PFSK-1 (cell line): ENCODE data around the gene SNTN.

ENCODE experiments used
- FOXP2 ChIP-seq: optimal IDR thresholded peaks from 2 replicates; pipeline ENCODE3; 2011; ENCODE audit warnings: borderline replicate concordance, control low read depth, inconsistent platforms; ENCODE audit not compliant: insufficient read depth; ENCODE audit errors: extremely low read length, extremely low read depth
- POLR2AphosphoS5 ChIP-seq: IDR thresholded peaks from 2 replicates; pipeline ENCODE4 v1.6.1; 2012; ENCODE audit warnings: low read depth, mild to moderate bottlenecking, control low read depth, low read length, moderate library complexity
- SIN3A ChIP-seq: IDR thresholded peaks from 2 replicates; pipeline ENCODE4 v1.6.1; 2012; ENCODE audit warnings: mild to moderate bottlenecking, low read length, moderate library complexity, borderline replicate concordance; ENCODE audit not compliant: insufficient read depth
- TAF1 ChIP-seq: IDR thresholded peaks from 2 replicates; pipeline ENCODE4 v1.6.1; 2012; ENCODE audit warnings: low read length, control low read depth, borderline replicate concordance; ENCODE audit not compliant: insufficient read depth
- TF ChIP-seq, protein P1 (sequence below), 2 experiments: IDR thresholded peaks; 2 replicates each; pipeline versions ENCODE4 v1.6.1 to v1.8.0; 2011 to 2012; ENCODE audit warnings: low read depth in 2 of 2, low read length in 2 of 2, control low read depth in 1 of 2, inconsistent platforms in 1 of 2, mild to moderate bottlenecking in 1 of 2, moderate library complexity in 1 of 2; ENCODE audit not compliant: insufficient read depth in 1 of 2

The SNTN gene

DNA sequence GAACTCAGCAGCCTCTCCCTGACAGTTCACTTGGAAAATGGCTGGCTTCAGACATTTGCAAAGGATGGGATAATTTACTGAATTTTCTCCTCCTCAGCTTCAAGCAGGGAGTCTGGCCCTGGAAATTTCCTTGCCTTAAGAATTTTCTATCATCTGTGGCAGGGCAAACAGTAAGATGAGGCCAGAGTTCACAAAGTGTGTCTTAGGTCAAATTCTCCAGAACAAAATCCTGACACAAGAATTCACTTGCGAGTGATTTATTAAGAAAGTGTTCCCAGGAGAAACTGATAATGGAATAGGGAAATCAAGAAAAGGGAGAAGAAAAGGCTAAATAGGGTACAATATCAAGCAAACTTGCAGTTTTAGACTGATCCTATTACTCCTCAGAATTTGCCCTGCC lies 55.3 kb downstream of the SNTN start:
- TF ChIP-seq, protein P1, sequence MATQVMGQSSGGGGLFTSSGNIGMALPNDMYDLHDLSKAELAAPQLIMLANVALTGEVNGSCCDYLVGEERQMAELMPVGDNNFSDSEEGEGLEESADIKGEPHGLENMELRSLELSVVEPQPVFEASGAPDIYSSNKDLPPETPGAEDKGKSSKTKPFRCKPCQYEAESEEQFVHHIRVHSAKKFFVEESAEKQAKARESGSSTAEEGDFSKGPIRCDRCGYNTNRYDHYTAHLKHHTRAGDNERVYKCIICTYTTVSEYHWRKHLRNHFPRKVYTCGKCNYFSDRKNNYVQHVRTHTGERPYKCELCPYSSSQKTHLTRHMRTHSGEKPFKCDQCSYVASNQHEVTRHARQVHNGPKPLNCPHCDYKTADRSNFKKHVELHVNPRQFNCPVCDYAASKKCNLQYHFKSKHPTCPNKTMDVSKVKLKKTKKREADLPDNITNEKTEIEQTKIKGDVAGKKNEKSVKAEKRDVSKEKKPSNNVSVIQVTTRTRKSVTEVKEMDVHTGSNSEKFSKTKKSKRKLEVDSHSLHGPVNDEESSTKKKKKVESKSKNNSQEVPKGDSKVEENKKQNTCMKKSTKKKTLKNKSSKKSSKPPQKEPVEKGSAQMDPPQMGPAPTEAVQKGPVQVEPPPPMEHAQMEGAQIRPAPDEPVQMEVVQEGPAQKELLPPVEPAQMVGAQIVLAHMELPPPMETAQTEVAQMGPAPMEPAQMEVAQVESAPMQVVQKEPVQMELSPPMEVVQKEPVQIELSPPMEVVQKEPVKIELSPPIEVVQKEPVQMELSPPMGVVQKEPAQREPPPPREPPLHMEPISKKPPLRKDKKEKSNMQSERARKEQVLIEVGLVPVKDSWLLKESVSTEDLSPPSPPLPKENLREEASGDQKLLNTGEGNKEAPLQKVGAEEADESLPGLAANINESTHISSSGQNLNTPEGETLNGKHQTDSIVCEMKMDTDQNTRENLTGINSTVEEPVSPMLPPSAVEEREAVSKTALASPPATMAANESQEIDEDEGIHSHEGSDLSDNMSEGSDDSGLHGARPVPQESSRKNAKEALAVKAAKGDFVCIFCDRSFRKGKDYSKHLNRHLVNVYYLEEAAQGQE (IDR thresholded peaks at IDR 0.05; ENCODE audit: insufficient read depth in 1 of 2, low read depth in 2 of 2, low read length in 2 of 2) = no peak
- no peak for TF ChIP-seq FOXP2
- TF ChIP-seq POLR2AphosphoS5 = no peak
- TF ChIP-seq TAF1 = no peak
- TF ChIP-seq SIN3A = no peak

DNA sequence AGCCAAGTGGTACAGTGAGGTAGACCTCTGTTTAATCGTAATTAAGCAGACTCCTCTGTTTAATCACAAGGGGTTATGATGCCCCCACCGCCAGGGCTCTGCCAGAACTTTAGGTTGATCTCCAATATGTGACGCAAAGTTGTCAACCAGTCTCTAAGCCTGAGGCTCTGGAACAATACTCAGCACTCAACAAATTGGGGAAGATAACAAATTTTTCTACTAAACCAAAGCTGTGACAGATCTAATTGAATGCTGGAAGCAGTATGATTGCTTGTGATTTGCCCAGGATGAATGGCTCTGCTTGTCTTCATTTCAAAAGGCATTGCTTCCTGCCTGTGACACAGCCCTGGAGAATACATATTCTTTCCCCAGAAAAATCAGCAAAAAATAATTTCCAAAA lies 57.1 kb downstream of the SNTN start:
- TF ChIP-seq POLR2AphosphoS5 (no peak), SIN3A (no peak)
- TF ChIP-seq, protein P1 (IDR thresholded peaks at IDR 0.05; ENCODE audit: insufficient read depth in 1 of 2, low read depth in 2 of 2, low read length in 2 of 2) = no peak
